HG03575 (cell line): Measurements from ENCODE around the gene ECM1.

Experiments used
- ATAC-seq: cut with Tn5 transposase; IDR thresholded peaks from one replicate; pipeline ENCODE4 v1.9.1; 2021; ENCODE audit not compliant: unreplicated experiment, insufficient number of reproducible peaks, low FRiP score; ENCODE audit errors: extremely low read depth

Gene ECM1

GRCh38 chr1:150537732-150538684, 30.1 kb downstream of the ECM1 start:
- ATAC-seq, result no peak

GRCh38 chr1:150543500-150544143, 35.7 kb downstream of the ECM1 start:
- ATAC-seq, result no peak

- ATAC-seq, result no peak
These were observed 36.3 kb downstream of the ECM1 start for GRCh38 chr1:150544204-150544603.

GRCh38 chr1:150545486-150546032, 37.6 kb downstream of the ECM1 start:
- ATAC-seq, result no peak

- no peak for ATAC-seq
These were observed 38.5 kb downstream of the ECM1 start for GRCh38 chr1:150546294-150546937.

- no peak for ATAC-seq
These were observed 40.4 kb downstream of the ECM1 start for GRCh38 chr1:150548324-150548631.

- no peak for ATAC-seq
These were observed 41.0 kb downstream of the ECM1 start, which contains the start of gene ADAMTSL4 for GRCh38 chr1:150548632-150549495. TSS of gene ADAMTSL4 (plus strand) at chr1:150549408. CDS start at chr1:150552289, 2,881 bp downstream.

- ATAC-seq, result no peak
These were observed 41.8 kb downstream of the ECM1 start for GRCh38 chr1:150549496-150550221.

- ATAC-seq, result no peak
These were observed 42.5 kb downstream of the ECM1 start for GRCh38 chr1:150550222-150551050.

GRCh38 chr1:150551051-150551783, 43.3 kb downstream of the ECM1 start:
- no peak for ATAC-seq

GRCh38 chr1:150551784-150552127, 43.8 kb downstream of the ECM1 start:
- no peak for ATAC-seq

GRCh38 chr1:150552128-150552910, 44.4 kb downstream of the ECM1 start:
- no peak for ATAC-seq

GRCh38 chr1:150552911-150553289, 45.0 kb downstream of the ECM1 start:
- no peak for ATAC-seq

GRCh38 chr1:150553392-150554085, 45.6 kb downstream of the ECM1 start:
- ATAC-seq, result no peak

- no peak for ATAC-seq
These were observed 46.2 kb downstream of the ECM1 start for GRCh38 chr1:150554086-150554452.
